ENCODE results near the gene EPHA4.

EPHA4 gene

DNA sequence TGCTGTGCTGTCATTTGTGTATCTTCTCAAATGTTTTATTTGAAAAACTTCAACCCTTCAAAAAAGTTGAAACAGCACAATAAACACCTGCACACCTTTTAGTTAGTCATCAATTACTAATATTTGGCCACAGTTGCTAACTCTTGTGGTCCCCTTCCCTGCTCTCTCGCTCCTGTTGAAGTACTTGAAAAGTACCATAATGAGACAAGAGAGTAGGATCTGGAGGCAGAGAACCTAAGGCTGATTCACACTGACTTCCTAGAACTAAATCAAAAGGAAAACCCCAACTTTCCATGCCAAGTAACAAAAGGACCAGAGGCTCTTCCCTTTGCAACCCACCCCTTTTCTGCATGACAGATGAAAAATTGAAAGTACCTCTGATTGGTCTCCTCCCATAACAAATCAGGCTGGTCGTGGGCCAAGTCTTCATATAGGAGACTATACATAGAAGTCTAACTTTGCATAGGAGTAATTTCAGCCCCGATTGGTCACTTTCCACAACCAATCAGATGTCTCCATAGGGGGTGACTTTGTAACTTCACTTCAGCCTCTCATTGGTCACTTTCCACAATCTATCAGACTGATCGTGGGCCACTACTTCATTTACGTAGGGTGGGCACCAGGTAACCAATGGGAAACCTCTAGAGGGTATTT lies 179.7 kb downstream of the EPHA4 start:
- no peak for DNase-seq (ENCODE audit: low read depth)

DNA sequence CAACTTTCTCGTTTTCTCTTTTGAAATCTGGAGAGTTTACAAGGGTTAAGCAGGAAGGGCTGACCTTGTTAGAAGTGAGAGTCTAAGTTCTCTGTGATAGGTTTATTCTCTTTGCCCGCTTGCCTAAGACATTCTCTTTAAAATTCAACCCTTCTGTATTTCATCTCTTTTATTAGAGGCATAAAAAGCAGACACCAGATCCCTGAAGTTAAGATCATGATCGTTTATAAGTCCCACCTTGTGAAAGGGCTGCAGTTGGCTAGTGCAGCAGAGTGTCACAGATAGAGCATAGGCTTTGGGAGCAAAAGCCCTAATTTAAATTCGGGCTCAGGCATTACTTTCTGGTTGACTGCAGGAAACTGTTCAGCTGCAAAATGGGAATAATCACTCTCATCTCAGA lies 181.2 kb downstream of the EPHA4 start:
- DNase-seq (ENCODE audit: low read depth): no peak

DNA sequence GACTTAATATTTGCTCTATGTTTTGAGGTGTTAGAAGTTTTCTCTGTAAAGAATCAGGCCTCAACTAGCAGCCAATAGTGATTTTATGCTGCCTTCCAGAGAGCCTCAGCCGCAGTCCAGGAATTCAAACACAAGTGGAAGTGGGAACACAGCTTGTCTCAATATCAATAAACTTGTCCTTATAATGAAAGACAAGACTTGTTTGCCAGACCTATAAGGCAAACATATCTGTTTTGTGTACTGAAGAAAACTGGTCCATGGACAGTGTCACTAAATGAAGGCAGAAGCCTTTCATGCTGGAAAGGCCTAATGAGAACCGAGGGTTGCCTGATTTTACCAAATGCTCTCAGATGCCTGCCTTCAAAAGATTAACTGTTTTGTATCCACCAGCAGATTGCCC lies 182.2 kb downstream of the EPHA4 start:
- DNase-seq (ENCODE audit: low read depth): no peak

DNA sequence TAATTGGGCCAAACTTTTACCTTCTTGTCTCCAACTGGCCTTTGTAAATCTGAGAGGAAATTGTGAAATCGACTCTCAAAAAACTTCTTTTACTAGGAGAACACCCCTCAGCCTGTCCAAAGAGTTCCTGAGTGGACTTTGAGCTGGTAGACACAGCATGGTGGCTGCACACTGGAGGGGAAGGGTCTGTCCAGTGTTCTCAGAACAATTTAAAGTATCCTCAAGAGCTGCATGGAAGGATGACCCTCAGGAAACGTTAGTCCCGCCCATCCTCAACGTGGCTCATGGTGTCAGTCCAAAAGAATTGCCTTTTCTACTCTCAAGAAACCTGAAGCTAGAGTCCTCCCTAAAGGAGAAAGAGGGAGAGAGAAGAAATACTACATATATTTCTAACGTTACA lies 182.7 kb downstream of the EPHA4 start:
- DNase-seq (ENCODE audit: low read depth): no peak

DNA sequence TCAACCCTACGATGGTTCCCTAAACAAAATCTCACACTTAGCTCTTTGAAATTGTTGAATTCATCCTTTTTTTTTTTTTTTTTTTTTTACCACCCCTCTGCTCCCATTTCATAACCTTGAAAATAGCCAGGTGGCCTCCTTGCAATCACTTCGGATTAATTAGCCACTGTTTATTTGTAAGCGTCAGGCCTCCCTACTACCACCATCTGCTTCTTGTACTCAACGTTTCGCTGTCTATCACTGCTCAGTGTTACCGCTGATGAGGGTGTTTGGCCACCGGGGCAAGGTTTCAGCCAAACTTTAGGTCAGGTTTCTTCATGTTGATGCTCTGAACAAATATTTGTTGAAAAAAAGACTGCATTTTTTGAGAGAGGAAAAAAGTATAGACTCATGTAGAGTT lies 183.2 kb downstream of the EPHA4 start:
- no peak for DNase-seq (ENCODE audit: low read depth)

DNA sequence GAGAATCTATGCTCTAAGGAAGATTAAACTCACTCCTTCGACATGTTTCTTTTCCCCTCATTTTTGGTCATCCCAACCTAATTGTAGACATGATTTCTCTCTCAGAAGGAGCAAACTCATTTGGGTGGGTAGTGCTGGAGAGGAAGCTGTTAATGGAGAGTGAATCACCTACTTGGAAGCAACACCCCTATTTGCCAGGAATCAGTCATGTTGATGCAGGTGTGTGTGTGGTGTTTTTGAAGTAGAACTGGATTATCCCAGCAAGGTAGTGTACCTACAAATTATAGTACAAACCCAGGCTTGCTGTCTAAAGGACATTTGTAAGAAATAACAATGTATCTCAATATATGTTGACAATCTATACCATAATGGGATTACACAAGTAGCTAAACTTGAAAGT lies 186.4 kb downstream of the EPHA4 start:
- no peak for DNase-seq (ENCODE audit: low read depth)

DNA sequence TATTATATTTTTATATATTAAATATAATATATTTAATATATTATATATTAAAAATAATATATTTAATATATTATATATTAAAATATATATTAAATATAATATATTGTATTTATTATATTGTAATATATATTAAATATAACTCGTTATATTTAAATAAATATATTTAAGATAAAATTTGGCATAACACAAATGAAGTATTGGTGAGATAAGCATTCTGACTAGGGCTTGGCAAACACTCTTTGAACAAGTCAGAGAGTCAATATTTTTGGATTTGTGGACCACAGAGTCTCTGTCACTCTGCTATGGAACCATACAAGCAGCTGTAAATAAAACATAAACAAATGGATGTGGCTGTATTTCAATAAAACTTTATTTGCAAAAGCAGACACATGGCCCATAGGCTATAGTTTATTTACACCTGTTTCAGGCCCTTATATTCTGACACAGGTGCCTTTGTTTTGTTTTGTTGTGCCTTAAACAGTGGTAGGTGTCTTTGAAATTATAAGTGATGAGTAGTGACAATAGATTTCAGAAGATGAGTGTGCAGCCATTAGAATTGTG lies 190.1 kb downstream of the EPHA4 start:
- no peak for DNase-seq (ENCODE audit: low read depth)

DNA sequence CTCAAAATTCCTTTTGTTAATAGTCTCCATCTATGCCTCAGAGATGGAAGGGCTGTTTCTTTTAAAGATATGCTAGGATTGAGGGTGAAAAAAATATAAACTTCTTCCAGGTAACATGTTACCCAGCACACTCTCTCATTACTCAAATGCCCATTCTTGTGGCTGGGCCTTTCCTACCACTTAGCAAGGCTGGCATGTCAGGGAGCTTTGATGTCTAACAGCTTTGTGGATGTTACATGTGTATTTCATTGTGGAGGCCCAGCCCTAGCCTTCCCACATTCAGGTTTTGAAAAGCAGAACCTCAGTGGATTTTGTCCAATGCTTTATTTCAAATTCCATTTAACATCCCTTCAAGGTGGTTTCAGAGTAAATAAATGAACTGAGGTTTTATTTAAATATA lies 191.4 kb downstream of the EPHA4 start:
- no peak for DNase-seq (ENCODE audit: low read depth)

DNA sequence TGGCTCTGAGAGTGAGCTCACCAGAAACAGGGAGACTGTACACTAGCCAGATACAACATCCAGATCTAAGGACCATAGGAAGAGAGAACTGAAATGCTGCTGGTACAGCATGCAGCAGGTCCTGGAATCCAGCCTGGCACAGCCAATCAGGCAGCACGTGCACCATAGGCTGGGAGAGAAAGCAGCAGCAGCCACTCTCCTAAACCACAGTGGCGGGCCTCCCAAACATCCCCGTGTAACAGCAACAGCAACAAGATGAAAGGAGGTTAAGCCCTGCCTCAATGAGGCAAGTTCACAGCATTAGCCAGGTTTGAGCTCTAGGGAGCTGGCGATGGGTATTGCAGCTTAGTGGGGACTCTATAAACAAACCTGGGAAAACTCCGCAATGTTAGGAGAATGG lies 192.0 kb downstream of the EPHA4 start:
- no peak for DNase-seq (ENCODE audit: low read depth)

DNA sequence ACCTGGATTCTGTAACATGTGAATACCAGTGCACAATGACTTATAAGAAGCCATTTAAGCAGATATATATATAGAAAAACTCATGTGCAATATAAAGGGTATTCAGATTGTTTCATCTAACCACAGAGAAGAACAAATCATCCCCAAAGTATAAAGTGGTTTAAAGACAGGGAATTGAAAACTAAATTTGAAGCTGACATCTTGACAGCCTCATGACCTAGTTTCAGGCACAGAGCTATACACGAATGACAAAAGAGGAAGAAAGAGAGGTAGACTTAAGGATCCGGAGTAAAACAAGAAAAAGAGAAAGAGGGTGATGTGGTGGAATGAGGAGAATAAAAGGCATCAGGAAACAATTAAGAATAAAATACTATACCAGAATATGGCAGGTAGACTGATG lies 194.5 kb downstream of the EPHA4 start:
- DNase-seq (ENCODE audit: low read depth): no peak

DNA sequence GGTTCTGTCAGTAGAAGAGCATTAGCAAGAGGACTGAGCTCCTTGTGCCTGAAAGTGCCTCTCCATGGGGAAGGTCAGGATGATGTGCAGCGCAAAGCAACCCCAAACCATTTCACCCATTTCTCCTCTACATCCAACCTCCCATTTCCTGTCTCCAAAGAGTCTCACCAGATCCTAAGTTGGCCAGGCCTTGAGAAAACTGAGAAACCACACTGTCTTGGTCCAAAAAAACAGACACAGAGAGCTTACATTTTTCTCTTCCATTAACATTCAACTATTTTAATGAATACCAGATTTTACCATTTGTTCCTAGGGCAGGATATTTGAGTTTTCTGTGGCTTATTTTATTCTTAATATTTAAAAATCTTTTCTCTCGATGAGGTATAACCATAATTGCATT lies 195.0 kb downstream of the EPHA4 start:
- DNase-seq (ENCODE audit: low read depth): peak; percentile 8

DNA sequence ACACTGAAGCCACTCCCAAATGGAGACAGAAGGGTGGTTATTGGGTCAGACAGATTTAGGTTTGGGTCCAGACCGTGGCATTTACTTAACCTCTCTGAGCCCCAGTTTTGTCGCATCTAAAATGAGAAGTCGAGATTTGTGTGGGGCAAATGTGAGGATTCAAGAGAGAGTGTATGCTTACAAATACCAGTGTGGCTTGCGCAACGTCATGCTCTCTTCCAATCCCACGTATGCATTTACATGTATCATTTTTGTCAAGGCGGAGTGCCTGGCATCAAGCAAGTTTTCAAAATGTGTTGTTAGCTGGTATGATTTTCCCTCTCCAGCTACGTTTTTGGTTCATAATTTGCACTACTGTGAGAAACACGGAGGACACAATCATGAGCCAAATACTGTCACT lies 197.9 kb downstream of the EPHA4 start:
- no peak for DNase-seq (ENCODE audit: low read depth)

DNA sequence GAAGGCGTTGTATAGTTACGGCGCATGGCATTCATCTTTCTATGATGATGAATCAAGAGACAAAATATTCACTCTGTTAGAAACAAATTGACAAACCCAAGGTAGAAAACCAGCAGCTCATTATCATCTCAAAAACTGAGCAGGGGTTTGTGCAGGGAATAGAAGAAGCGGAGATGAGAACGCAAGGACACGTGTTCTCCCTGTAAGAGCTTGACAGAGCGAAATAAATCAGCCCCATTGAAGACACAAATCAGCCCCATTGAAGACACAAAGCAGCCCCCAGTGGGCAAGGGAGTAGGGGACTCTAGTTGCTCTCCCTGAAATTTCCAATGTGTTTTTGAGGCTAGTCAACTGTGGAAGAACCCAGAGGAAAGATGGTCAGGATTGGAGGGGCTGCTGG lies 199.2 kb downstream of the EPHA4 start:
- no peak for DNase-seq (ENCODE audit: low read depth)

DNA sequence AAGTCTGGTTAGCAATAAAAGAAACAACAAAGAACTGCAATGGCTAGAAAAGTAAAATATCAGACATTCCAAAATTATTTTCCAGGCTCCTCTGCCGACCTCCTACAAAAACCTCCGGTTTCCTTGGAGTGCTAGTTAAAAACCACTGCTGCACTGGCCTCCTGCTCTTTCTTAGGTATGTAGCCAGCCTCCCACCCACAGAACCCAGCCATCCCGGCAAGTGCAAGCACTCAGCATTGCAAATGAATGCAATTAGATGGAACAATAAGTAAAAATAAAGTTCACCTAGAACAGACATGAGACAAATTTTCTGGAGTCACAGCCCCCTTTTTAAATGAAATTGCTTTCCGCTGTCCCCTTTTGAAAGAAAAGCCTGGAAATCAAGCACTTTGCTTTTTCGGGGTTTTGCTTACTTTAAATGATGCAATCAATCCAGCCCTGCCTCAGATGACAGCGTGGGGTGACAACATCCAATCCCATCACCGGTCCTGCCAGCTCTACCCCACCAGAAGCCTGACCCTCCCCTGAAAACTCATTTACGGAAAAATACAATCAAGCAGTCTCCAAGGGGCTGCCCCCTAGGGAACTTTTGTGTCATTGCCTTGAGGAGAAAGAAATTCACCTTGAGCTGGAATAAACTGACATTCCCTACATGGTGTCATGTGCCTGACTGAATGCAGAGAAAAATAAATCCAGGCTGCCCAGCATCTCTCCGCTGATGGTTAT lies 199.8 kb downstream of the EPHA4 start:
- no peak for DNase-seq (ENCODE audit: low read depth)

DNA sequence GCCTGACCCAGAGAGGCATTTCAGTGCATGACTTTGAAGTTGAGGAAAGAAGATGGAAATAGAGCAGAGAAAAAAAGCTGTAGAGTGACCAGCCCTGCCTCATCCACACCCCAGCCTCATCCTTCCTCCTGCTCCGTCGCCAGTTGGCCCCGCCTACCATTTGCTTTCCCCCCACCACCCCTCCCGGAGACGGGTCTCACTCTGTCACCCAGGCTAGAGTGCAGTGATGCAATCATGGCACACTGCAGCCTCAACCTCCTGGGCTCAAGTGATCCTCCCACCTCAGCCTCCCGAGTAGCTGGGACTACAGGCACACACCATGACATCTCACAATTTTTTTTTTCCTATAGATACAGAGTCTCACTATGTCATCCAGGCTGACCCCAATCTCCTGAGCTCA lies 200.8 kb downstream of the EPHA4 start:
- DNase-seq (ENCODE audit: low read depth): no peak

DNA sequence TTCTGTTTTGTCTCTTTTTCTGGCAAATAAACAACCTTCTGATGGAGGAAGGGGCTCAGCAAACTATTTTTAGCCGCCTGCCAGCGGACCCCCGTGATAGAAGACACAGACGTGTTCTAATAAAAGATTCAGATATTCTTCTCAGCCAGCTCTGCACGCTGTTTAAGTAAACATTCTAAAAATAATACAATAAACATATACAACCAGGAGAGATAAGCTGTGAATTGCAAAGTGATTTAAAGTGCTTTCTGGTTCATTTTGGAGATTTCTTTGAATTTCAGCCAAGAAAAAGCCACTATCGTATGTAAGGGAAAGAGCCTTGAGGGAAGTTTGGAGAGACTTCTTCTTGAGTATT lies 201.3 kb downstream of the EPHA4 start:
- DNase-seq (ENCODE audit: low read depth): no peak

DNA sequence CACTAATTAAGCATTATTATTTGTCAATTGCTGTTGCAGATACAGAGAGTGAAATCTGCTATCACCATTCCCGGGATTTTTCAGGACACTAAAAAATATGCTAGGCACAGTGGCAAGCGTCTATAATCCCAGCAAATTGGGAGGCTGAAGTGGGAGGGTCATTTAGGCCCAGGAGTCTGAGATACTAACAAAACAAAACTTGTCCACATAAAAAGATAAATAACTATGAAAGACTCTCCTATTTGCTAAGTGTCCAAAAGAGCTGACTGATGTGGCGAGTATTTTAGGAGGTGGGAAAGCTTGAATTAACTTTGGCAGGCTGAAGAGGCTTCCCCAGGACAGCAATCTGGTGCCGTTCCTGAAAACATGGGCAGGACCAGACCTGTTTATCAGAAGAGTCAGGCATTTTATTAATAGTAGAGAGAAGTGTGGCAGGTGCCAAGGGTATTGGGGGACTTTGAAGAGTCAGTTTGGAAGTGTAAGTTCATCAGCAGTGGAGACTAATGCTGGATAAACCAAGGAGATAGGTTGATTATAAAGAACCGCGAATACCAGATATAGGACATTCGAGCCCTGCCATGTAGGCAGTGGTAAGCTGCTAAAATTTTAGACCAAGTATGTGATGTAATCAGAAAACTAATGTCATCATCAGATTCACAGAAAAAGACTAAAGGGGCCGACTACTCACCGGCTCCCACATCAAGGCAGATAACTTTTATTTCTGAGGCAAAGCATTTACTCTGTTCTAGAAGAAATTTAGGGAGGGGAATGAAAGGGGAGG lies 201.8 kb downstream of the EPHA4 start:
- no peak for DNase-seq (ENCODE audit: low read depth)

All from GM04504 (cell line).